IMR-90 (cell line): ENCODE measurements around the gene ULK1. TPM values are rescaled to one million over a fixed set of nuclear protein-coding genes. Genes with fewer than 3 reads are reported as not detected.

ENCODE experiments used
- ATAC-seq: fragments of 200-7000 bp; cut with Tn5 transposase; 2 replicates; pipeline ENCODE4 v1.9.1; 2020; ENCODE audit warnings: low read depth, mild to moderate bottlenecking, moderate library complexity
- BruUV-seq: library from RNA; stranded (reverse); fragments of 400-500 nt; replicated peaks from 2 replicates; lab custom pipeline; 2021; lab: Mats Ljungman, UMichigan
- CTCF ChIA-PET: fragments of 300-600 bp; formaldehyde crosslinking; extraction: SDS; loops from one replicate; lab custom pipeline; 2021; ENCODE audit warnings: antibody characterized with exemption; lab: Yijun Ruan, JAX
- POLR2A ChIA-PET: fragments of 300-600 bp; sonication (Branson Sonifier 250); formaldehyde crosslinking; loops from one replicate; lab custom pipeline; 2022; ENCODE audit warnings: antibody characterized with exemption; ENCODE audit not compliant: unreplicated experiment; lab: Charles Lee
- DNase-seq: peaks from one replicate; pipeline ENCODE4 v3.0.0; 2013
- H2AFZ ChIP-seq: replicated peaks from 2 replicates; pipeline ENCODE3; 2013; ENCODE audit warnings: low read length, mild to moderate bottlenecking; ENCODE audit not compliant: poor library complexity
- H2AK5ac ChIP-seq: 2 replicates; pipeline ENCODE4 v1.6.1; 2013; ENCODE audit warnings: low read depth, low read length, inconsistent platforms
- H2AK9ac ChIP-seq: replicated peaks from 2 replicates; pipeline ENCODE3; 2013; ENCODE audit warnings: mild to moderate bottlenecking, low read depth, low read length, moderate library complexity; ENCODE audit not compliant: poor library complexity
- H2BK120ac ChIP-seq: 2 replicates; pipeline ENCODE4 v1.6.1; 2013; ENCODE audit warnings: low read depth, low read length, inconsistent platforms
- H2BK15ac ChIP-seq: 3 replicates; pipeline ENCODE4 v1.6.1; 2013; ENCODE audit warnings: low read depth, low read length, inconsistent platforms
- H2BK20ac ChIP-seq: 2 replicates; pipeline ENCODE4 v1.6.1; 2013; ENCODE audit warnings: low read depth, mild to moderate bottlenecking, inconsistent platforms, low read length, moderate library complexity
- H2BK5ac ChIP-seq: 2 replicates; pipeline ENCODE4 v1.6.1; 2013; ENCODE audit warnings: mild to moderate bottlenecking, low read depth, low read length, inconsistent platforms; ENCODE audit not compliant: poor library complexity, severe bottlenecking
- H3K14ac ChIP-seq: replicated peaks from 2 replicates; pipeline ENCODE4 v1.6.1; 2013; ENCODE audit warnings: low read depth, low read length, inconsistent platforms
- H3K18ac ChIP-seq: 2 replicates; pipeline ENCODE4 v1.6.1; 2013; ENCODE audit warnings: low read depth, low read length, control low read depth
- H3K23ac ChIP-seq: 2 replicates; pipeline ENCODE4 v1.6.1; 2013; ENCODE audit warnings: low read depth, low read length, inconsistent platforms
- H3K27ac ChIP-seq: 2 replicates; pipeline ENCODE4 v1.5.1; 2013; ENCODE audit warnings: mild to moderate bottlenecking, control low read depth, low read length; ENCODE audit not compliant: insufficient read depth
- H3K27me3 ChIP-seq: 2 replicates; pipeline ENCODE4 v1.6.1; 2013; ENCODE audit warnings: low read length; ENCODE audit not compliant: control insufficient read depth, insufficient read depth
- H3K36me3 ChIP-seq: 2 replicates; pipeline ENCODE4 v1.6.1; 2013; ENCODE audit warnings: low read length, mixed read lengths; ENCODE audit not compliant: control insufficient read depth, insufficient read depth
- H3K4ac ChIP-seq: 2 replicates; pipeline ENCODE4 v1.6.1; 2013; ENCODE audit warnings: low read depth, low read length, inconsistent platforms
- H3K4me1 ChIP-seq: 2 replicates; pipeline ENCODE4 v1.6.1; 2013; ENCODE audit warnings: low read length, mixed read lengths; ENCODE audit not compliant: control insufficient read depth, insufficient read depth
- H3K4me2 ChIP-seq: 2 replicates; pipeline ENCODE4 v1.6.1; 2013; ENCODE audit warnings: low read depth, mild to moderate bottlenecking, control low read depth, low read length, moderate library complexity
- H3K4me3 ChIP-seq: 2 replicates; pipeline ENCODE4 v1.5.1; 2013; ENCODE audit warnings: low read depth, mild to moderate bottlenecking, control low read depth, low read length, moderate library complexity; ENCODE audit not compliant: insufficient read depth
- H3K56ac ChIP-seq: 2 replicates; pipeline ENCODE4 v1.6.1; 2013; ENCODE audit warnings: low read length, inconsistent platforms; ENCODE audit not compliant: insufficient read depth; ENCODE audit errors: extremely low read depth
- H3K79me1 ChIP-seq, 2 experiments: 2 replicates each; pipeline ENCODE4 v1.6.1; 2013; ENCODE audit warnings: low read length in 2 of 2, inconsistent platforms in 1 of 2, low read depth in 1 of 2
- H3K9ac ChIP-seq: 2 replicates; pipeline ENCODE4 v1.6.1; 2013; ENCODE audit warnings: low read depth, low read length, control low read depth
- H3K9me1 ChIP-seq: 2 replicates; pipeline ENCODE4 v1.6.1; 2013; ENCODE audit warnings: low read length, inconsistent platforms; ENCODE audit not compliant: insufficient read depth
- H3K9me3 ChIP-seq: 2 replicates; pipeline ENCODE4 v1.6.1; 2013; ENCODE audit warnings: low read length; ENCODE audit not compliant: control insufficient read depth, insufficient read depth
- H4K20me1 ChIP-seq: 2 replicates; pipeline ENCODE4 v1.6.1; 2013; ENCODE audit warnings: low read length, inconsistent platforms; ENCODE audit not compliant: insufficient read depth
- H4K5ac ChIP-seq: 2 replicates; pipeline ENCODE4 v1.6.1; 2013; ENCODE audit warnings: mild to moderate bottlenecking, low read depth, low read length, control low read depth
- H4K8ac ChIP-seq, 2 experiments: 2 replicates each; pipeline ENCODE4 v1.6.1; 2013; ENCODE audit warnings: low read depth in 2 of 2, low read length in 2 of 2, control low read depth in 1 of 2, inconsistent platforms in 1 of 2
- H4K91ac ChIP-seq: 2 replicates; pipeline ENCODE4 v1.6.1; 2013; ENCODE audit warnings: low read depth, low read length, inconsistent platforms; ENCODE audit not compliant: insufficient read depth
- BHLHE40 ChIP-seq: fragments of 150-350 bp; IDR thresholded peaks from 2 replicates; pipeline ENCODE4 v1.6.1; 2016; ENCODE audit warnings: mild to moderate bottlenecking, low read depth, low read length
- CEBPB ChIP-seq: IDR thresholded peaks from 2 replicates; pipeline ENCODE4 v1.6.1; 2012; ENCODE audit warnings: low read depth, low read length, improper control_type of control experiment
- CHD1 ChIP-seq: IDR thresholded peaks from 2 replicates; pipeline ENCODE4 v1.6.1; 2012; ENCODE audit warnings: low read depth, low read length, improper control_type of control experiment
- FOS ChIP-seq: fragments of 150-350 bp; IDR thresholded peaks from 2 replicates; pipeline ENCODE4 v1.6.1; 2016; ENCODE audit warnings: low read depth, low read length
- MAFK ChIP-seq: IDR thresholded peaks from 2 replicates; pipeline ENCODE4 v1.6.1; 2012; ENCODE audit warnings: low read depth, low read length, improper control_type of control experiment
- MAZ ChIP-seq: IDR thresholded peaks from 2 replicates; pipeline ENCODE4 v1.6.1; 2012; ENCODE audit warnings: low read depth, mild to moderate bottlenecking, low read length, improper control_type of control experiment, moderate library complexity, borderline replicate concordance
- MXI1 ChIP-seq: IDR thresholded peaks from 2 replicates; pipeline ENCODE4 v1.6.1; 2012; ENCODE audit warnings: low read depth, mild to moderate bottlenecking, low read length, moderate library complexity, borderline replicate concordance
- NFE2L2 ChIP-seq: fragments of 150-350 bp; IDR thresholded peaks from 2 replicates; pipeline ENCODE4 v1.6.1; 2016; ENCODE audit warnings: low read depth, mild to moderate bottlenecking, low read length
- POLR2A ChIP-seq: IDR thresholded peaks from 2 replicates; pipeline ENCODE4 v1.6.1; 2012; ENCODE audit warnings: mild to moderate bottlenecking, low read depth, low read length
- RAD21 ChIP-seq: IDR thresholded peaks from 2 replicates; pipeline ENCODE4 v1.6.1; 2012; ENCODE audit warnings: low read length, improper control_type of control experiment
- RCOR1 ChIP-seq: IDR thresholded peaks from 2 replicates; pipeline ENCODE4 v1.6.1; 2012; ENCODE audit warnings: mild to moderate bottlenecking, low read length, improper control_type of control experiment; ENCODE audit not compliant: insufficient replicate concordance
- RFX5 ChIP-seq: IDR thresholded peaks from 2 replicates; pipeline ENCODE4 v1.8.0; 2012; ENCODE audit warnings: low read depth, mild to moderate bottlenecking, low read length, moderate library complexity
- SMC3 ChIP-seq: fragments of 150-350 bp; IDR thresholded peaks from 2 replicates; pipeline ENCODE4 v1.6.1; 2016; ENCODE audit warnings: low read depth, mild to moderate bottlenecking, antibody characterized with exemption, low read length, moderate library complexity
- WGBS, 2 experiments: methylation state at CpG; one replicate each; pipeline versions ENCODE4 v1.1.5 to v1.1.7; 2013; ENCODE audit warnings: missing lambda C conversion rate in 2 of 2; ENCODE audit not compliant: insufficient read length in 1 of 2; ENCODE audit errors: extremely low coverage in 2 of 2; 5-methylcytosine and 5-hydroxymethylcytosine counted together
- dilution Hi-C: fragments of 300-500 bp; cut with HindIII; formaldehyde crosslinking; loops from one replicate; pipeline ENCODE4 v1.14.3; 2018; ENCODE audit warnings: low sequenced_read_pairs; ENCODE audit not compliant: unreplicated experiment
- in situ Hi-C: fragments of 300-500 bp; cut with MboI; formaldehyde crosslinking; loops from 3 replicates; pipeline ENCODE4 v1.14.3; 2019; ENCODE audit warnings: low sequenced_read_pairs, inconsistent platforms, mixed read lengths
- intact Hi-C: fragments of 100-400 bp; cut with micrococcal nuclease; formaldehyde crosslinking; loops from 2 replicates; pipeline ENCODE4 v1.10.0; 2022
- polyA plus RNA-seq, 3 experiments: library from polyadenylated mRNA; depleted of rRNA; stranded (reverse); fragments of >200 nt; gene quantifications; 2 replicates each; pipeline ENCODE4 v1.2.3, GENCODE V29; 2012; ENCODE audit warnings: low replicate concordance in 1 of 3
- total RNA-seq: library from RNA; depleted of rRNA; stranded (reverse); fragments of >200 nt; gene quantifications from 2 replicates; pipeline ENCODE4 v1.2.3, GENCODE V29; 2012
- TF ChIP-seq, protein P1 (sequence below): fragments of 150-350 bp; IDR thresholded peaks from 2 replicates; pipeline ENCODE4 v1.6.1; 2016; ENCODE audit warnings: low read depth, mild to moderate bottlenecking, low read length, moderate library complexity, borderline replicate concordance
- TF ChIP-seq, protein P2 (sequence below): fragments of 150-350 bp; IDR thresholded peaks from 2 replicates; pipeline ENCODE4 v1.6.1; 2017; ENCODE audit warnings: mild to moderate bottlenecking, antibody characterized with exemption, low read length, low read depth
- TF ChIP-seq, protein P3 (sequence below): conservative IDR thresholded peaks from 2 replicates; pipeline ENCODE4 v1.5.1; 2012; ENCODE audit warnings: mild to moderate bottlenecking, low read depth, low read length, improper control_type of control experiment

The ULK1 gene
- total and polyA plus RNA-seq, 2 of the 4 experiments (the other 2 are of a cell fraction): 1.8 to 19.2 TPM

DNA sequence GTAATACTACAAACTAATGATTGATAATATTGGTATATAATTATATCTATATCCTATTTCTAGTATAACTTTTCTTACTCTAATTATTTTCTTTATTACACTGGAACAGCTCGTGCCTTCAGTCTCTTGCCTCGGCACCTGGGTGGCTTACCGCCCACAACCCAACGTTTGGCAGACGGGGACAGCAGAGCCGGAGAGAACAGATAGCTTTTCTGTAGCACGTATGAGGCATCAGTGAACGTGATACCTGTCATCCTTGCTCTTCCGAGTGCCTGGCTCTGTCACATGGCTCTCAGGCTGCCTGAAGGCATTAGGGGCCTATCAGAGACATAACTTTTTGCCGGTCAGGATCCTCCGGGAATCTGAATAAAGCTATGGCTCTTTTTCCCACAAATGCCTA lies 40.1 kb downstream of the ULK1 start:
- Histone ChIP-seq H2AFZ (no peak overlapping the region), H3K27me3 (no peaks in the 10 kb centered on the region), H2AK9ac (no peak overlapping the region), H3K18ac (no peak overlapping the region), H3K23ac (no peak overlapping the region), H2BK15ac (no peak overlapping the region), H3K4me1 (peaks cover 2% of the 10 kb centered on the region), H4K20me1 (peaks cover 9% of the 10 kb centered on the region; the same call in 1 of the 2 replicates), H3K27ac (no peak overlapping the region), H3K36me3 (peaks cover 36% of the 10 kb centered on the region), H3K79me1 (peaks cover 12 to 31% of the 10 kb centered on the region in 2 experiments), H3K4me3 (no peak overlapping the region), H2BK120ac (no peak overlapping the region), H4K8ac (no peak overlapping the region), H3K9me3 (no peaks in the 10 kb centered on the region), H3K56ac (no peak overlapping the region), H3K9me1 (peaks cover 9% of the 10 kb centered on the region; the same call in 1 of the 2 replicates), H3K14ac (no peak overlapping the region), H4K5ac (no peak overlapping the region), H4K91ac (no peak overlapping the region), H3K4me2 (no peak overlapping the region), H2AK5ac (no peak overlapping the region), H2BK20ac (no peak overlapping the region), H3K4ac (no peak overlapping the region), H3K9ac (no peak overlapping the region), H2BK5ac (no peak overlapping the region)
- dilution Hi-C loops: no loop called here
- in situ Hi-C loops: no loop called here
- DNase-seq: no peak
- intact Hi-C loops: no loop called here
- 92% methylated on average over 9 of the region's 11 CpGs; no CpG with 5 or more reads in 1 of the 2 experiments for WGBS, 2 experiments
- ChIA-PET POLR2A (no interaction called here), CTCF (no interaction called here)
- ATAC-seq: no peak
- TF ChIP-seq BHLHE40: no peak
- TF ChIP-seq CEBPB: no peak
- no peak for TF ChIP-seq MAZ
- TF ChIP-seq MXI1: no peak
- no peak for TF ChIP-seq RFX5
- TF ChIP-seq, protein P1, sequence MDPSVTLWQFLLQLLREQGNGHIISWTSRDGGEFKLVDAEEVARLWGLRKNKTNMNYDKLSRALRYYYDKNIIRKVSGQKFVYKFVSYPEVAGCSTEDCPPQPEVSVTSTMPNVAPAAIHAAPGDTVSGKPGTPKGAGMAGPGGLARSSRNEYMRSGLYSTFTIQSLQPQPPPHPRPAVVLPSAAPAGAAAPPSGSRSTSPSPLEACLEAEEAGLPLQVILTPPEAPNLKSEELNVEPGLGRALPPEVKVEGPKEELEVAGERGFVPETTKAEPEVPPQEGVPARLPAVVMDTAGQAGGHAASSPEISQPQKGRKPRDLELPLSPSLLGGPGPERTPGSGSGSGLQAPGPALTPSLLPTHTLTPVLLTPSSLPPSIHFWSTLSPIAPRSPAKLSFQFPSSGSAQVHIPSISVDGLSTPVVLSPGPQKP: no peak
- no peak for TF ChIP-seq CHD1
- TF ChIP-seq SMC3: no peak
- TF ChIP-seq NFE2L2: no peak
- no peak for TF ChIP-seq RAD21
- TF ChIP-seq FOS: no peak
- no peak for TF ChIP-seq MAFK
- TF ChIP-seq POLR2A: no peak
- TF ChIP-seq, protein P2, sequence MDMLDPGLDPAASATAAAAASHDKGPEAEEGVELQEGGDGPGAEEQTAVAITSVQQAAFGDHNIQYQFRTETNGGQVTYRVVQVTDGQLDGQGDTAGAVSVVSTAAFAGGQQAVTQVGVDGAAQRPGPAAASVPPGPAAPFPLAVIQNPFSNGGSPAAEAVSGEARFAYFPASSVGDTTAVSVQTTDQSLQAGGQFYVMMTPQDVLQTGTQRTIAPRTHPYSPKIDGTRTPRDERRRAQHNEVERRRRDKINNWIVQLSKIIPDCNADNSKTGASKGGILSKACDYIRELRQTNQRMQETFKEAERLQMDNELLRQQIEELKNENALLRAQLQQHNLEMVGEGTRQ: no peak
- TF ChIP-seq, protein P3, sequence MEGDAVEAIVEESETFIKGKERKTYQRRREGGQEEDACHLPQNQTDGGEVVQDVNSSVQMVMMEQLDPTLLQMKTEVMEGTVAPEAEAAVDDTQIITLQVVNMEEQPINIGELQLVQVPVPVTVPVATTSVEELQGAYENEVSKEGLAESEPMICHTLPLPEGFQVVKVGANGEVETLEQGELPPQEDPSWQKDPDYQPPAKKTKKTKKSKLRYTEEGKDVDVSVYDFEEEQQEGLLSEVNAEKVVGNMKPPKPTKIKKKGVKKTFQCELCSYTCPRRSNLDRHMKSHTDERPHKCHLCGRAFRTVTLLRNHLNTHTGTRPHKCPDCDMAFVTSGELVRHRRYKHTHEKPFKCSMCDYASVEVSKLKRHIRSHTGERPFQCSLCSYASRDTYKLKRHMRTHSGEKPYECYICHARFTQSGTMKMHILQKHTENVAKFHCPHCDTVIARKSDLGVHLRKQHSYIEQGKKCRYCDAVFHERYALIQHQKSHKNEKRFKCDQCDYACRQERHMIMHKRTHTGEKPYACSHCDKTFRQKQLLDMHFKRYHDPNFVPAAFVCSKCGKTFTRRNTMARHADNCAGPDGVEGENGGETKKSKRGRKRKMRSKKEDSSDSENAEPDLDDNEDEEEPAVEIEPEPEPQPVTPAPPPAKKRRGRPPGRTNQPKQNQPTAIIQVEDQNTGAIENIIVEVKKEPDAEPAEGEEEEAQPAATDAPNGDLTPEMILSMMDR: no peak
- TF ChIP-seq RCOR1: no peak
- no TSS peak for BruUV-seq
